ENCODE results near the gene CYB561.

GRCh38 chr17:63405741-63406261 is 40.3 kb downstream of the CYB561 start:
- TF ChIP-seq POLR2A (IDR thresholded peaks at IDR 0.05) (no peak), CTCF (IDR thresholded peaks at IDR 0.05) (peak; percentile 50 to 80 (median 64))
